SK-N-SH treated with all-trans-retinoic acid at 6 μM for 48 hours (cell line): ENCODE data around the gene MCM5.

ENCODE experiments used
- OSR1 ChIP-seq: fragments of 250-450 bp; sonication (Bioruptor Pico); IDR thresholded peaks from 2 replicates; pipeline ENCODE4 v1.8.0; 2022; ENCODE audit warnings: moderate library complexity, mild to moderate bottlenecking, inconsistent platforms
- PATZ1 ChIP-seq: fragments of 250-450 bp; sonication (Bioruptor Pico); IDR thresholded peaks from 2 replicates; pipeline ENCODE4 v1.8.0; 2020; ENCODE audit warnings: mild to moderate bottlenecking, moderate library complexity, borderline replicate concordance
- PPARA ChIP-seq: fragments of 250-450 bp; sonication (Bioruptor Pico); IDR thresholded peaks from 2 replicates; pipeline ENCODE4 v1.5.0; 2020; ENCODE audit warnings: mild to moderate bottlenecking, borderline replicate concordance
- RARB ChIP-seq: fragments of 250-450 bp; sonication (Bioruptor Pico); IDR thresholded peaks from 2 replicates; pipeline ENCODE4 v1.8.0; 2021; ENCODE audit warnings: mild to moderate bottlenecking, moderate library complexity
- SNAI2 ChIP-seq: fragments of 250-450 bp; sonication (Bioruptor Pico); IDR thresholded peaks from 2 replicates; pipeline ENCODE4 v1.5.0; 2020; ENCODE audit warnings: mild to moderate bottlenecking, moderate library complexity
- TF ChIP-seq, protein P1 (sequence below): fragments of 250-450 bp; sonication (Bioruptor Pico); IDR thresholded peaks from 2 replicates; pipeline ENCODE4 v1.8.0; 2021; ENCODE audit warnings: low read depth, mild to moderate bottlenecking, moderate library complexity, borderline replicate concordance

- TF ChIP-seq RARB (CRISPR knock-in tag), result no peak
- TF ChIP-seq, protein P1, sequence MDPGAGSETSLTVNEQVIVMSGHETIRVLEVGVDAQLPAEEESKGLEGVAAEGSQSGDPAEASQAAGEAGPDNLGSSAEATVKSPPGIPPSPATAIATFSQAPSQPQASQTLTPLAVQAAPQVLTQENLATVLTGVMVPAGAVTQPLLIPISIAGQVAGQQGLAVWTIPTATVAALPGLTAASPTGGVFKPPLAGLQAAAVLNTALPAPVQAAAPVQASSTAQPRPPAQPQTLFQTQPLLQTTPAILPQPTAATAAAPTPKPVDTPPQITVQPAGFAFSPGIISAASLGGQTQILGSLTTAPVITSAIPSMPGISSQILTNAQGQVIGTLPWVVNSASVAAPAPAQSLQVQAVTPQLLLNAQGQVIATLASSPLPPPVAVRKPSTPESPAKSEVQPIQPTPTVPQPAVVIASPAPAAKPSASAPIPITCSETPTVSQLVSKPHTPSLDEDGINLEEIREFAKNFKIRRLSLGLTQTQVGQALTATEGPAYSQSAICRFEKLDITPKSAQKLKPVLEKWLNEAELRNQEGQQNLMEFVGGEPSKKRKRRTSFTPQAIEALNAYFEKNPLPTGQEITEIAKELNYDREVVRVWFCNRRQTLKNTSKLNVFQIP (CRISPR knock-in tag), result no peak
- TF ChIP-seq OSR1 (CRISPR knock-in tag), result no peak
- TF ChIP-seq PATZ1 (CRISPR knock-in tag), result no peak
- no peak for TF ChIP-seq PPARA
- no peak for TF ChIP-seq SNAI2 (CRISPR knock-in tag)
These were observed 26.2 kb downstream of the MCM5 start for GRCh38 chr22:35425971-35426800.
